Lung (tissue), 12 donors: ENCODE measurements around the gene PRDM16. TPM values are rescaled to one million over a fixed set of nuclear protein-coding genes. Genes with fewer than 3 reads are reported as not detected.

Experiments used
- ATAC-seq: fragments of 200-7000 bp; cut with Tn5 transposase; one replicate; pipeline ENCODE4 v1.9.1; 2020; ENCODE audit warnings: moderate number of reproducible peaks; ENCODE audit not compliant: insufficient read depth, low FRiP score
- DNase-seq, 3 donors: peaks; one replicate each; pipeline ENCODE4 v3.0.0-alpha.2; 2013 to 2017
- H3K27ac ChIP-seq, 2 donors: one replicate each; pipeline ENCODE4 v1.5.1; 2013; ENCODE audit warnings: mild to moderate bottlenecking in 2 of 2, moderate library complexity in 2 of 2, control low read depth in 1 of 2, inconsistent platforms in 1 of 2, low read depth in 1 of 2, low read length in 1 of 2
- H3K27me3 ChIP-seq, 3 donors: one replicate each; pipeline ENCODE4 v1.5.1; 2013; ENCODE audit warnings: low read length in 2 of 3; ENCODE audit not compliant: control insufficient read depth in 3 of 3, insufficient read depth in 3 of 3
- H3K36me3 ChIP-seq, 4 donors: one replicate each; pipeline ENCODE4 v1.5.1; 2013; ENCODE audit warnings: low read length in 4 of 4, mild to moderate bottlenecking in 1 of 4, moderate library complexity in 1 of 4; ENCODE audit not compliant: control insufficient read depth in 4 of 4, insufficient read depth in 4 of 4
- H3K4me1 ChIP-seq, 5 donors: one replicate each; pipeline ENCODE4 v1.5.1; 2013; ENCODE audit warnings: low read length in 5 of 5, mild to moderate bottlenecking in 2 of 5, moderate library complexity in 1 of 5; ENCODE audit not compliant: control insufficient read depth in 5 of 5, insufficient read depth in 5 of 5
- H3K4me3 ChIP-seq: one replicate; pipeline ENCODE4 v1.5.1; 2013; ENCODE audit warnings: mild to moderate bottlenecking, control low read depth, moderate library complexity
- H3K9ac ChIP-seq, 2 donors: one replicate each; pipeline ENCODE4 v1.5.1; 2013; ENCODE audit warnings: low read length in 2 of 2, control low read depth in 1 of 2; ENCODE audit not compliant: insufficient read depth in 1 of 2
- H3K9me3 ChIP-seq, 4 donors: one replicate each; pipeline ENCODE4 v1.5.1; 2013; ENCODE audit warnings: low read length in 3 of 4, mild to moderate bottlenecking in 1 of 4, moderate library complexity in 1 of 4; ENCODE audit not compliant: control insufficient read depth in 4 of 4, insufficient read depth in 3 of 4
- WGBS, 2 donors: extraction: QIAGEN DNeasy Blood & Tissue Kit; methylation state at CpG; one replicate each; pipeline ENCODE4 v1.1.7; 2013; 5-methylcytosine and 5-hydroxymethylcytosine counted together
- polyA plus RNA-seq, 2 donors: library from polyadenylated mRNA; stranded (reverse); fragments of 200-250 nt; gene quantifications; one replicate each; pipeline ENCODE4 v1.2.1, GENCODE V29; 2013
- total RNA-seq, 2 donors: library from RNA; depleted of rRNA in 1 of 2; stranded (reverse); fragments of >200 nt in 1 of 2; gene quantifications; one replicate each; pipeline ENCODE4 v1.2.1, GENCODE V29; 2014 to 2021
- TF ChIP-seq, protein P1 (sequence below): IDR thresholded peaks from 2 replicates; pipeline ENCODE4 v1.5.1; 2012; ENCODE audit warnings: mild to moderate bottlenecking; ENCODE audit errors: control extremely low read depth, extremely low read depth
- donor health status: control.
- donor health status: control.
- donor health status: Bipolar disorder and iron deficiency.
- donor health status: healthy.
- donor health status: DM: yes; HTN: yes; CAD: no.

The PRDM16 gene
- total and polyA plus RNA-seq, 4 donors = 2.4 to 36.5 (median 13.1) TPM

GRCh38 chr1:3062616-3063378 lies 6.2 kb upstream of the PRDM16 start:
- TF ChIP-seq, protein P1, sequence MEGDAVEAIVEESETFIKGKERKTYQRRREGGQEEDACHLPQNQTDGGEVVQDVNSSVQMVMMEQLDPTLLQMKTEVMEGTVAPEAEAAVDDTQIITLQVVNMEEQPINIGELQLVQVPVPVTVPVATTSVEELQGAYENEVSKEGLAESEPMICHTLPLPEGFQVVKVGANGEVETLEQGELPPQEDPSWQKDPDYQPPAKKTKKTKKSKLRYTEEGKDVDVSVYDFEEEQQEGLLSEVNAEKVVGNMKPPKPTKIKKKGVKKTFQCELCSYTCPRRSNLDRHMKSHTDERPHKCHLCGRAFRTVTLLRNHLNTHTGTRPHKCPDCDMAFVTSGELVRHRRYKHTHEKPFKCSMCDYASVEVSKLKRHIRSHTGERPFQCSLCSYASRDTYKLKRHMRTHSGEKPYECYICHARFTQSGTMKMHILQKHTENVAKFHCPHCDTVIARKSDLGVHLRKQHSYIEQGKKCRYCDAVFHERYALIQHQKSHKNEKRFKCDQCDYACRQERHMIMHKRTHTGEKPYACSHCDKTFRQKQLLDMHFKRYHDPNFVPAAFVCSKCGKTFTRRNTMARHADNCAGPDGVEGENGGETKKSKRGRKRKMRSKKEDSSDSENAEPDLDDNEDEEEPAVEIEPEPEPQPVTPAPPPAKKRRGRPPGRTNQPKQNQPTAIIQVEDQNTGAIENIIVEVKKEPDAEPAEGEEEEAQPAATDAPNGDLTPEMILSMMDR = no peak
- WGBS, 2 donors = 56 to 68% methylated on average over 50 of the region's 50 CpGs
- no peaks in the 10 kb centered on the region for H3K36me3 ChIP-seq
- H3K9me3 ChIP-seq = peaks cover 0 to 5% (median 0%) of the 10 kb centered on the region in 4 donors
- no peak overlapping the region for H3K4me3 ChIP-seq
- DNase-seq = no peak
- no peak for ATAC-seq
- H3K9ac ChIP-seq = no peak overlapping the region
- H3K27me3 ChIP-seq = peaks cover 5 to 56% (median 52%) of the 10 kb centered on the region in 3 donors
- H3K27ac ChIP-seq = no peak overlapping the region
- H3K4me1 ChIP-seq = peaks cover 0 to 10% (median 0%) of the 10 kb centered on the region in 5 donors

DNA sequence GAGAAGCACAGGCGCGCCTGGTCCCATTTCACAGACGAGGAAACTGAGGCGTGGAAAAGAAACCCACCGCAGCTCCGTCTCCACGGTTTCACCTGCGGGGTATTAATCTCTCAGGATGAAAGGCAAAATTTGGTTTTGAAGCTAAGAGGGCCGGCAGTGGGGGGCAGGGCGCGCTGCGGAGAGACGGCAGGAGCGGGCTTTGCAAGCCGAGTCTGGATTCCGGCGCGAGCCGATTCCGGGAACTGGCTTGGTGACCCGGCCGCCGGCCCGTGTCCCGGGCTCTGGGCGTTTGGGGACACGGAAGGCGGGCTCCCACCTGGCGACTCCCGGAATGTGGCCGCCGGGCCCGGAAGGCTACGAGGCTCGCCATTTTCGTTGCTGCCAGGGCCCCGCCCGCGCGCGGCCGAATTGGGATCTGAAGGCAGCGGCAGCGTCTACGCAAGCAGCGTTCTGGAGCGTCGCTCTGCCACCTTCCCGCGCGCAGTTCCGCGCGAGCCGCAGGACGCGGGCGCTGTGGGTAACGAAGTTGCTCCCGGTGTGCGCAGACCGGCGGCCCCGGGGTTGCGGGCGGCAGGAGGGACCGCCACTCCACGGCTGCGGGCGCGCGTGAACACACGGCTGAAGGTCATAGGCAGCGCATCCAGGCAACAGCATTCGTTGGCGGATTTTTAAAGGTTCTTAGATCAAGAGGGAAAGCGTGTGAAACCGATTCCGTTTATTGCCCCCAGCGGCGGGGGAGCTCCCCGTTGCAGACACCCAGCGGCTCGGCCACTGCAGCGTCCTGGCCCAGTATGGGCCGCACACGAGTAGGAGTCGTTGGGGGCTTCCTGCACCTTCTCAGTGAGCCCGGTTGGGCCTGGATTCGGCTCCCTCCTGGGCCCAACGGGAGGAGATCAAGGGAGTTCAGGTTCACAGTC lies 5.4 kb upstream of the PRDM16 start:
- no peak for DNase-seq
- WGBS, 2 donors = 66 to 77% methylated on average over 91 of the region's 91 CpGs
- ATAC-seq = no peak
- H3K27ac ChIP-seq = no peak overlapping the region
- peaks cover 5 to 51% (median 48%) of the 10 kb centered on the region in 3 donors for H3K27me3 ChIP-seq
- TF ChIP-seq, protein P1 = no peak
- no peaks in the 10 kb centered on the region for H3K36me3 ChIP-seq
- H3K4me1 ChIP-seq = peaks cover 0 to 14% (median 0%) of the 10 kb centered on the region in 5 donors
- no peak overlapping the region for H3K4me3 ChIP-seq
- H3K9ac ChIP-seq = no peak overlapping the region
- H3K9me3 ChIP-seq = no peaks in the 10 kb centered on the region

GRCh38 chr1:3064296-3064850 lies 4.6 kb upstream of the PRDM16 start:
- WGBS, 2 donors = 69 to 80% methylated on average over 17 of the region's 17 CpGs
- H3K27me3 ChIP-seq = peaks cover 5 to 49% (median 48%) of the 10 kb centered on the region in 3 donors
- H3K9me3 ChIP-seq = no peaks in the 10 kb centered on the region

More at GRCh38 chr1:3064296-3064850, 4.6 kb upstream of the PRDM16 start:
- DNase-seq (no peak), ATAC-seq (no peak)
- Histone ChIP-seq H3K9ac (no peak overlapping the region), H3K4me3 (no peak overlapping the region), H3K4me1 (peaks cover 0 to 18% (median 0%) of the 10 kb centered on the region in 5 donors), H3K27ac (no peak overlapping the region), H3K36me3 (no peaks in the 10 kb centered on the region)
- TF ChIP-seq, protein P1 = no peak
